ENCODE results near the gene COPB2. TPM values are rescaled to one million over a fixed set of nuclear protein-coding genes. Genes with fewer than 3 reads are reported as not detected.

The COPB2 gene
- polyA plus RNA-seq = 10 to 100 TPM; 23.2 to 50.6 TPM

GRCh38 chr3:139389552-139390368, at the start of gene COPB2:
Gene COPB2, minus strand, starts transcription at chr3:139389647. Its CDS starts 97 bp downstream, at chr3:139389550.
- Histone ChIP-seq H3K36me3 (ENCODE audit: control insufficient read depth in 2 of 2, insufficient read depth in 2 of 2, low read length in 1 of 2) (no peaks in the 10 kb centered on the region), H3K27ac (ENCODE audit: low read depth in 2 of 2, low read length in 1 of 2) (peak within 1 kb of the TSS; percentile 98 to 99), H3K27me3 (ENCODE audit: control insufficient read depth in 1 of 2, insufficient read depth in 2 of 2, low read length in 2 of 2) (no peaks in the 10 kb centered on the region), H3K4me3 (ENCODE audit: low read depth in 1 of 2, low read length in 2 of 2) (peak within 1 kb of the TSS; percentile 81 to 90), H3K4me1 (ENCODE audit: control insufficient read depth in 2 of 2, insufficient read depth in 2 of 2, low read length in 1 of 2) (no peaks in the 10 kb centered on the region), H3K9me3 (ENCODE audit: control insufficient read depth in 2 of 2, insufficient read depth in 1 of 2, low read depth in 1 of 2, low read length in 1 of 2) (no peaks in the 10 kb centered on the region)
- 1% methylated on average over 52 of the region's 52 CpGs for WGBS, 2 donors

- Histone ChIP-seq H3K36me3 (ENCODE audit: control insufficient read depth in 2 of 2, insufficient read depth in 2 of 2, low read length in 1 of 2) (no peaks in the 10 kb centered on the region), H3K27me3 (ENCODE audit: control insufficient read depth in 1 of 2, insufficient read depth in 2 of 2, low read length in 2 of 2) (no peaks in the 10 kb centered on the region), H3K4me3 (ENCODE audit: low read depth in 1 of 2, low read length in 2 of 2) (no peak overlapping the region), H3K4me1 (ENCODE audit: control insufficient read depth in 2 of 2, insufficient read depth in 2 of 2, low read length in 1 of 2) (peaks cover 0 to 4% of the 10 kb centered on the region in 2 donors), H3K9me3 (ENCODE audit: control insufficient read depth in 2 of 2, insufficient read depth in 1 of 2, low read depth in 1 of 2, low read length in 1 of 2) (no peaks in the 10 kb centered on the region), H3K27ac (ENCODE audit: low read depth in 2 of 2, low read length in 1 of 2) (peak overlapping the region; percentile 75 to 84)
- 55 to 57% methylated on average over 5 to 6 of the region's 6 CpGs for WGBS, 2 donors
These were observed 45.4 kb upstream of the COPB2 start for GRCh38 chr3:139434764-139435307.

GRCh38 chr3:139434228-139434627, 44.8 kb upstream of the COPB2 start:
- Histone ChIP-seq H3K9me3 (ENCODE audit: control insufficient read depth in 2 of 2, insufficient read depth in 1 of 2, low read depth in 1 of 2, low read length in 1 of 2) (no peaks in the 10 kb centered on the region), H3K4me1 (ENCODE audit: control insufficient read depth in 2 of 2, insufficient read depth in 2 of 2, low read length in 1 of 2) (peaks cover 0 to 4% of the 10 kb centered on the region in 2 donors), H3K27me3 (ENCODE audit: control insufficient read depth in 1 of 2, insufficient read depth in 2 of 2, low read length in 2 of 2) (no peaks in the 10 kb centered on the region), H3K27ac (ENCODE audit: low read depth in 2 of 2, low read length in 1 of 2) (peak overlapping the region; percentile 75 to 80), H3K36me3 (ENCODE audit: control insufficient read depth in 2 of 2, insufficient read depth in 2 of 2, low read length in 1 of 2) (no peaks in the 10 kb centered on the region), H3K4me3 (ENCODE audit: low read depth in 1 of 2, low read length in 2 of 2) (no peak overlapping the region)
- 88 to 96% methylated on average over 1 of the region's 1 CpG for WGBS, 2 donors

- no peaks in the 10 kb centered on the region for H3K36me3 ChIP-seq (ENCODE audit: control insufficient read depth in 2 of 2, insufficient read depth in 2 of 2, low read length in 1 of 2)
- no peak overlapping the region for H3K27ac ChIP-seq (ENCODE audit: low read depth in 2 of 2, low read length in 1 of 2)
- H3K4me1 ChIP-seq (ENCODE audit: control insufficient read depth in 2 of 2, insufficient read depth in 2 of 2, low read length in 1 of 2) = peaks cover 0 to 4% of the 10 kb centered on the region in 2 donors
- H3K9me3 ChIP-seq (ENCODE audit: control insufficient read depth in 2 of 2, insufficient read depth in 1 of 2, low read depth in 1 of 2, low read length in 1 of 2) = no peaks in the 10 kb centered on the region
- no peak overlapping the region for H3K4me3 ChIP-seq (ENCODE audit: low read depth in 1 of 2, low read length in 2 of 2)
- WGBS, 2 donors = 84 to 100% methylated on average over 1 of the region's 1 CpG
- H3K27me3 ChIP-seq (ENCODE audit: control insufficient read depth in 1 of 2, insufficient read depth in 2 of 2, low read length in 2 of 2) = no peaks in the 10 kb centered on the region
These were observed 43.6 kb upstream of the COPB2 start for GRCh38 chr3:139433089-139433488.

GRCh38 chr3:139430493-139430892, 41.0 kb upstream of the COPB2 start:
- H3K4me1 ChIP-seq (ENCODE audit: control insufficient read depth in 2 of 2, insufficient read depth in 2 of 2, low read length in 1 of 2) = peaks cover 0 to 4% of the 10 kb centered on the region in 2 donors
- no peak overlapping the region for H3K27ac ChIP-seq (ENCODE audit: low read depth in 2 of 2, low read length in 1 of 2)
- H3K36me3 ChIP-seq (ENCODE audit: control insufficient read depth in 2 of 2, insufficient read depth in 2 of 2, low read length in 1 of 2) = no peaks in the 10 kb centered on the region

GRCh38 chr3:139427283-139428060, 38.0 kb upstream of the COPB2 start:
- Histone ChIP-seq H3K4me1 (ENCODE audit: control insufficient read depth in 2 of 2, insufficient read depth in 2 of 2, low read length in 1 of 2) (no peaks in the 10 kb centered on the region), H3K36me3 (ENCODE audit: control insufficient read depth in 2 of 2, insufficient read depth in 2 of 2, low read length in 1 of 2) (no peaks in the 10 kb centered on the region), H3K27me3 (ENCODE audit: control insufficient read depth in 1 of 2, insufficient read depth in 2 of 2, low read length in 2 of 2) (no peaks in the 10 kb centered on the region), H3K4me3 (ENCODE audit: low read depth in 1 of 2, low read length in 2 of 2) (no peak overlapping the region), H3K9me3 (ENCODE audit: control insufficient read depth in 2 of 2, insufficient read depth in 1 of 2, low read depth in 1 of 2, low read length in 1 of 2) (no peaks in the 10 kb centered on the region), H3K27ac (ENCODE audit: low read depth in 2 of 2, low read length in 1 of 2) (no peak overlapping the region)
- WGBS, 2 donors = 51 to 56% methylated on average over 7 of the region's 7 CpGs

More at GRCh38 chr3:139430493-139430892, 41.0 kb upstream of the COPB2 start:
- Histone ChIP-seq H3K9me3 (ENCODE audit: control insufficient read depth in 2 of 2, insufficient read depth in 1 of 2, low read depth in 1 of 2, low read length in 1 of 2) (no peaks in the 10 kb centered on the region), H3K4me3 (ENCODE audit: low read depth in 1 of 2, low read length in 2 of 2) (no peak overlapping the region), H3K27me3 (ENCODE audit: control insufficient read depth in 1 of 2, insufficient read depth in 2 of 2, low read length in 2 of 2) (no peaks in the 10 kb centered on the region)

GRCh38 chr3:139425745-139426400, 36.4 kb upstream of the COPB2 start:
- Histone ChIP-seq H3K36me3 (ENCODE audit: control insufficient read depth in 2 of 2, insufficient read depth in 2 of 2, low read length in 1 of 2) (no peaks in the 10 kb centered on the region), H3K4me1 (ENCODE audit: control insufficient read depth in 2 of 2, insufficient read depth in 2 of 2, low read length in 1 of 2) (no peaks in the 10 kb centered on the region), H3K27ac (ENCODE audit: low read depth in 2 of 2, low read length in 1 of 2) (no peak overlapping the region), H3K27me3 (ENCODE audit: control insufficient read depth in 1 of 2, insufficient read depth in 2 of 2, low read length in 2 of 2) (no peaks in the 10 kb centered on the region), H3K4me3 (ENCODE audit: low read depth in 1 of 2, low read length in 2 of 2) (no peak overlapping the region), H3K9me3 (ENCODE audit: control insufficient read depth in 2 of 2, insufficient read depth in 1 of 2, low read depth in 1 of 2, low read length in 1 of 2) (no peaks in the 10 kb centered on the region)
- WGBS, 2 donors = 73 to 79% methylated on average over 5 of the region's 5 CpGs

GRCh38 chr3:139423232-139423631, 33.8 kb upstream of the COPB2 start:
- no peaks in the 10 kb centered on the region for H3K27me3 ChIP-seq (ENCODE audit: control insufficient read depth in 1 of 2, insufficient read depth in 2 of 2, low read length in 2 of 2)
- H3K36me3 ChIP-seq (ENCODE audit: control insufficient read depth in 2 of 2, insufficient read depth in 2 of 2, low read length in 1 of 2) = no peaks in the 10 kb centered on the region
- 66 to 72% methylated on average over 2 of the region's 2 CpGs for WGBS, 2 donors
- H3K27ac ChIP-seq (ENCODE audit: low read depth in 2 of 2, low read length in 1 of 2) = no peak overlapping the region
- no peak overlapping the region for H3K4me3 ChIP-seq (ENCODE audit: low read depth in 1 of 2, low read length in 2 of 2)
- H3K4me1 ChIP-seq (ENCODE audit: control insufficient read depth in 2 of 2, insufficient read depth in 2 of 2, low read length in 1 of 2) = no peaks in the 10 kb centered on the region
- H3K9me3 ChIP-seq (ENCODE audit: control insufficient read depth in 2 of 2, insufficient read depth in 1 of 2, low read depth in 1 of 2, low read length in 1 of 2) = no peaks in the 10 kb centered on the region

- Histone ChIP-seq H3K27ac (ENCODE audit: low read depth in 2 of 2, low read length in 1 of 2) (no peak overlapping the region), H3K36me3 (ENCODE audit: control insufficient read depth in 2 of 2, insufficient read depth in 2 of 2, low read length in 1 of 2) (no peaks in the 10 kb centered on the region), H3K9me3 (ENCODE audit: control insufficient read depth in 2 of 2, insufficient read depth in 1 of 2, low read depth in 1 of 2, low read length in 1 of 2) (no peaks in the 10 kb centered on the region), H3K27me3 (ENCODE audit: control insufficient read depth in 1 of 2, insufficient read depth in 2 of 2, low read length in 2 of 2) (no peaks in the 10 kb centered on the region), H3K4me1 (ENCODE audit: control insufficient read depth in 2 of 2, insufficient read depth in 2 of 2, low read length in 1 of 2) (no peaks in the 10 kb centered on the region), H3K4me3 (ENCODE audit: low read depth in 1 of 2, low read length in 2 of 2) (no peak overlapping the region)
- 81 to 90% methylated on average over 1 of the region's 1 CpG for WGBS, 2 donors
These were observed 32.0 kb upstream of the COPB2 start for GRCh38 chr3:139421460-139421859.

All from esophagus (tissue), 2 donors.